Measurements from ENCODE around the gene KRT1.

KRT1 gene

GRCh38 chr12:52659395-52659794 lies 20.8 kb downstream of the KRT1 start:
- TF ChIP-seq SIN3A (IDR thresholded peaks at IDR 0.05; ENCODE audit: borderline replicate concordance, insufficient read depth, low read length) = no peak
- TF ChIP-seq FOXP2 (optimal IDR thresholded peaks at IDR 0.05; ENCODE audit: borderline replicate concordance, extremely low read depth, extremely low read length, insufficient read depth) = no peak
- no peak for TF ChIP-seq TAF1 (IDR thresholded peaks at IDR 0.05; ENCODE audit: borderline replicate concordance, insufficient read depth, low read length)
- no peak for TF ChIP-seq REST (IDR thresholded peaks at IDR 0.05; ENCODE audit: insufficient read depth in 1 of 2, low read depth in 2 of 2, low read length in 2 of 2)
- TF ChIP-seq POLR2AphosphoS5 (IDR thresholded peaks at IDR 0.05; ENCODE audit: low read depth, low read length) = no peak

GRCh38 chr12:52658196-52658595 lies 22.0 kb downstream of the KRT1 start:
- no peak for TF ChIP-seq POLR2AphosphoS5 (IDR thresholded peaks at IDR 0.05; ENCODE audit: low read depth, low read length)
- no peak for TF ChIP-seq SIN3A (IDR thresholded peaks at IDR 0.05; ENCODE audit: borderline replicate concordance, insufficient read depth, low read length)
- TF ChIP-seq TAF1 (IDR thresholded peaks at IDR 0.05; ENCODE audit: borderline replicate concordance, insufficient read depth, low read length) = no peak
- no peak for TF ChIP-seq FOXP2 (optimal IDR thresholded peaks at IDR 0.05; ENCODE audit: borderline replicate concordance, extremely low read depth, extremely low read length, insufficient read depth)
- no peak for TF ChIP-seq REST (IDR thresholded peaks at IDR 0.05; ENCODE audit: insufficient read depth in 1 of 2, low read depth in 2 of 2, low read length in 2 of 2)

- TF ChIP-seq TAF1 (IDR thresholded peaks at IDR 0.05; ENCODE audit: borderline replicate concordance, insufficient read depth, low read length) (no peak), POLR2AphosphoS5 (IDR thresholded peaks at IDR 0.05; ENCODE audit: low read depth, low read length) (no peak), REST (IDR thresholded peaks at IDR 0.05; ENCODE audit: insufficient read depth in 1 of 2, low read depth in 2 of 2, low read length in 2 of 2) (no peak), SIN3A (IDR thresholded peaks at IDR 0.05; ENCODE audit: borderline replicate concordance, insufficient read depth, low read length) (no peak), FOXP2 (optimal IDR thresholded peaks at IDR 0.05; ENCODE audit: borderline replicate concordance, extremely low read depth, extremely low read length, insufficient read depth) (no peak)
Observed at GRCh38 chr12:52657250-52657902, 22.8 kb downstream of the KRT1 start.

- TF ChIP-seq REST (IDR thresholded peaks at IDR 0.05; ENCODE audit: insufficient read depth in 1 of 2, low read depth in 2 of 2, low read length in 2 of 2) (no peak), TAF1 (IDR thresholded peaks at IDR 0.05; ENCODE audit: borderline replicate concordance, insufficient read depth, low read length) (no peak), POLR2AphosphoS5 (IDR thresholded peaks at IDR 0.05; ENCODE audit: low read depth, low read length) (no peak)
Observed at GRCh38 chr12:52656616-52657015, 23.6 kb downstream of the KRT1 start.

GRCh38 chr12:52655720-52656124 lies 24.5 kb downstream of the KRT1 start:
- no peak for TF ChIP-seq TAF1 (IDR thresholded peaks at IDR 0.05; ENCODE audit: borderline replicate concordance, insufficient read depth, low read length)
- no peak for TF ChIP-seq SIN3A (IDR thresholded peaks at IDR 0.05; ENCODE audit: borderline replicate concordance, insufficient read depth, low read length)
- TF ChIP-seq FOXP2 (optimal IDR thresholded peaks at IDR 0.05; ENCODE audit: borderline replicate concordance, extremely low read depth, extremely low read length, insufficient read depth) = no peak
- TF ChIP-seq POLR2AphosphoS5 (IDR thresholded peaks at IDR 0.05; ENCODE audit: low read depth, low read length) = no peak
- no peak for TF ChIP-seq REST (IDR thresholded peaks at IDR 0.05; ENCODE audit: insufficient read depth in 1 of 2, low read depth in 2 of 2, low read length in 2 of 2)
